GM12874 (cell line): ENCODE data around the gene BRMS1L.
A peak's percentile ranks its signal among the peaks of the same experiment; 100 is the strongest.

Experiments
- CTCF ChIP-seq: IDR thresholded peaks from 2 replicates; pipeline ENCODE4 v1.5.1; 2011; ENCODE audit warnings: low read depth, mild to moderate bottlenecking, control low read depth, low read length, moderate library complexity; ENCODE audit not compliant: insufficient read depth

BRMS1L gene

GRCh38 chr14:35866595-35867279, 40.6 kb downstream of the BRMS1L start:
- TF ChIP-seq CTCF, result no peak

GRCh38 chr14:35867280-35867629, 41.1 kb downstream of the BRMS1L start:
- TF ChIP-seq CTCF, result no peak

- no peak for TF ChIP-seq CTCF
Observed at GRCh38 chr14:35875296-35875695, 49.2 kb downstream of the BRMS1L start.

GRCh38 chr14:35877276-35877675, 51.1 kb downstream of the BRMS1L start:
- no peak for TF ChIP-seq CTCF

GRCh38 chr14:35878272-35879150, 52.4 kb downstream of the BRMS1L start:
- no peak for TF ChIP-seq CTCF

GRCh38 chr14:35879151-35879648, 53.1 kb downstream of the BRMS1L start:
- no peak for TF ChIP-seq CTCF

GRCh38 chr14:35879654-35880249, 53.6 kb downstream of the BRMS1L start:
- peak; percentile 26; the same call in 1 of the 2 replicates for TF ChIP-seq CTCF
